GM19467 (cell line): ENCODE results near the gene HIF3A.

Source experiments
- ATAC-seq: cut with Tn5 transposase; IDR thresholded peaks from one replicate; pipeline ENCODE4 v1.9.1; 2021; ENCODE audit warnings: mild to moderate bottlenecking, moderate library complexity; ENCODE audit not compliant: unreplicated experiment

Gene HIF3A

GRCh38 chr19:46381756-46382345 lies 85.0 kb downstream of the HIF3A start:
- ATAC-seq: no peak

- ATAC-seq: no peak
Observed at GRCh38 chr19:46383171-46383815, 86.5 kb downstream of the HIF3A start.

- no peak for ATAC-seq
Observed at GRCh38 chr19:46383846-46384245, 87.0 kb downstream of the HIF3A start.

- no peak for ATAC-seq
Observed at GRCh38 chr19:46384396-46384795, 87.6 kb downstream of the HIF3A start.

DNA sequence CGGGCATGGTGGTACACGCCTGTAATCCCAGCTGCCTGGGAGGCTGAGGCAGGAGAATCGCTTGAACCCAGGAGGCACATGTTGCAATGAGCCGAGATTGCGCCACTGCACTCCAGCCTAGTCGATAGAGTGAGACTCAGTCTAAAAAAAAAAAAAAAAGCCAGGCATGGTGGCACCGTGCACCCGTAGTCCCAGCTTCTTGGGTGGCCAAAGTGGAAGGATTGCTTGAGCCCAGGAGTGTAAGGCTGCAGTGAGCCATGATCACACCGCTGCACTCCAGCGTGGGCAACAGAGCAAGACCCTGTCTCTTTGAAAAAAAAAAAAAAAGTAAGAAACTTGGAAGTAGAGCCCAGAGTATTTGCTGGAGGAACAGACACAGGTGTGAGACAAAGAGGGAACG lies 88.8 kb downstream of the HIF3A start:
- no peak for ATAC-seq

DNA sequence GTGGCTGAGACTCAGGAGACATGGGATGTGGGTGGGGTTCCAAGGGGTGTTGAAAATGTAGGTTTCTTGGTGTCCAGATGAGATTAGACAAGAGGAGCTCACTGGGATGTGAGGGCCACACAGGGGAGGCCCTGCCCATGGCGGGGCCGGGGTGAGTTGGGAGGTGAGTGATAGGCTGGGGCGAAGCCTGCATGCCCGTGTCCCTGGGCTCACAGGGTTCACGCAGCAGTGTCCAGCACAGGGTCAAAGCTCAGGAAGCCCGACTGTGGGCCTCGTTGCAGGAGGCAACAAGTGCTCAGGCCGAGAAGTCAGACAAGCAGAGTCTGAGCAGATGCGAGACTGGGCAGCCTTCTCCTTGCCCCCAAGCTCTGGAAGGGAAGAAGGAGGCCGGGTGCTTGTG lies 89.3 kb downstream of the HIF3A start:
- no peak for ATAC-seq

- ATAC-seq: no peak
Observed at GRCh38 chr19:46386996-46387712, 90.3 kb downstream of the HIF3A start.

DNA sequence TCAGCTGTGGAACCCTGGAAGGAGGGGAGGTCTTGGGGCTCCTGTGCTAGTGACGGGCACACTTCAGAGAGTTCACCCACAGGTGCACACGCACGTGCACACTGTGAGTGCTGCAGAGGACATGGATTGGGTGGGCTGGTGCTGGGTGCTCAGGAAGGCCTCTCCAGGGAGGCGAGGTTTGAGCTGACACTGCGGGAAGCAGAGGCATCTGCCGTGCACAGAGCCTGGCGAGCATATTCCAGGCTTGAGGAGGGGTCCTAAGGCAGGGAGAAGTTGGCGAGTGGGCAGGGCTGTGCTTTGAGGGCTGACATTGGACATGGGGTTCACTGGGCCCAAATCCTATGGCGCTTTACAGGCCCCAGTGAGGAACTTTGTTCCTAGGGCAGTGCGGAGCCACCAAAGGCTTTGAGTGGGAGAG lies 90.9 kb downstream of the HIF3A start:
- no peak for ATAC-seq

GRCh38 chr19:46388311-46389095 lies 91.7 kb downstream of the HIF3A start:
- no peak for ATAC-seq

- ATAC-seq: no peak
Observed at GRCh38 chr19:46390121-46390858, 93.4 kb downstream of the HIF3A start.

DNA sequence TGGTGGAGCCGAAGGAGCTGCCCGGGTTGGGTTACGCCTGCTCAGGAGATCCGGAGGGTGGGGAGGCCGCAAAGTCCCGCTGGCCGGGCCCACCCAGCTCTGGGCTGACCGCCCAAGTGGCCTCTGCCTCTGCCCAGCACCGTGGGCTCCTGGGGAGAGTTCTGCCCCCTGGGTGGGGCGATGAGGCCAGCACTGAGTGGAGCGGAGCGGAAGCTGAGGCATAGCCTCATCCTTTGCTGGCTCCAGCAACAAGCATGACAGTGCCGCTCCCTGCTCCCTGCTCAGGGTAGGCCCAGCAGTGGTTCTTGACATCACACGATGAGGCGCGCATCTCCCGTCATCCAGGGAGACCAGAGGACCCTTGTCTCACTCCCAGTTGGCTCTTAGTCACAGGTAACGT lies 94.0 kb downstream of the HIF3A start:
- ATAC-seq: no peak

GRCh38 chr19:46391296-46392251 lies 94.7 kb downstream of the HIF3A start:
- no peak for ATAC-seq

GRCh38 chr19:46392252-46392801 lies 95.5 kb downstream of the HIF3A start:
- no peak for ATAC-seq

GRCh38 chr19:46392837-46393236 lies 96.0 kb downstream of the HIF3A start:
- ATAC-seq: no peak
